Liver (tissue), 9 donors: Measurements from ENCODE around the gene BSDC1. TPM values are rescaled to one million over a fixed set of nuclear protein-coding genes. Genes with fewer than 3 reads are reported as not detected.

ENCODE experiments used
- DNase-seq: peaks from one replicate; pipeline ENCODE4 v3.0.0-alpha.2; 2017; ENCODE audit warnings: low spot score
- H3K27ac ChIP-seq, 2 donors: one replicate each; pipeline ENCODE4 v1.7.0; 2013; ENCODE audit warnings: inconsistent platforms in 2 of 2, low read length in 2 of 2, control low read depth in 1 of 2, low read depth in 1 of 2, mild to moderate bottlenecking in 1 of 2
- H3K27me3 ChIP-seq, 4 donors: one replicate each; pipeline versions ENCODE4 v1.6.1 to v1.7.0; 2013; ENCODE audit warnings: low read length in 3 of 4, inconsistent platforms in 1 of 4, mild to moderate bottlenecking in 1 of 4, moderate library complexity in 1 of 4; ENCODE audit not compliant: control insufficient read depth in 4 of 4, insufficient read depth in 4 of 4
- H3K36me3 ChIP-seq, 4 donors: one replicate each; pipeline versions ENCODE4 v1.6.1 to v1.7.0; 2013; ENCODE audit warnings: low read length in 3 of 4, mild to moderate bottlenecking in 3 of 4, low read depth in 1 of 4, moderate library complexity in 1 of 4; ENCODE audit not compliant: control insufficient read depth in 4 of 4, insufficient read depth in 3 of 4
- H3K4me1 ChIP-seq, 4 donors: one replicate each; pipeline versions ENCODE4 v1.6.1 to v1.7.0; 2013; ENCODE audit warnings: low read length in 3 of 4, mild to moderate bottlenecking in 3 of 4, moderate library complexity in 1 of 4; ENCODE audit not compliant: control insufficient read depth in 4 of 4, insufficient read depth in 4 of 4
- H3K4me3 ChIP-seq, 3 donors: one replicate each; pipeline versions ENCODE4 v1.6.1 to v1.7.0; 2013; ENCODE audit warnings: low read length in 3 of 3, control low read depth in 1 of 3, low read depth in 1 of 3, mild to moderate bottlenecking in 1 of 3
- H3K9ac ChIP-seq, 2 donors: one replicate each; pipeline ENCODE4 v1.7.0; 2013; ENCODE audit warnings: low read length in 2 of 2, mild to moderate bottlenecking in 2 of 2, moderate library complexity in 2 of 2, control low read depth in 1 of 2, low read depth in 1 of 2
- H3K9me3 ChIP-seq, 4 donors: one replicate each; pipeline versions ENCODE4 v1.6.1 to v1.7.0; 2013; ENCODE audit warnings: low read length in 3 of 4; ENCODE audit not compliant: control insufficient read depth in 4 of 4
- EGR1 ChIP-seq, 2 donors: IDR thresholded peaks; 2 replicates each; pipeline ENCODE4 v1.6.1; 2016 to 2018; ENCODE audit warnings: antibody characterized with exemption in 2 of 2, low read depth in 2 of 2
- FOXA1 ChIP-seq: IDR thresholded peaks from 2 replicates; pipeline ENCODE4 v1.6.1; 2016; ENCODE audit warnings: antibody characterized with exemption
- GABPA ChIP-seq, 2 donors: IDR thresholded peaks in 1 of 2; conservative IDR thresholded peaks in 1 of 2; 2 replicates each; pipeline ENCODE4 v1.6.1; 2016; ENCODE audit warnings: antibody characterized with exemption in 2 of 2, mild to moderate bottlenecking in 1 of 2, moderate library complexity in 1 of 2
- HNF4G ChIP-seq: IDR thresholded peaks from 2 replicates; pipeline ENCODE4 v1.6.1; 2016; ENCODE audit warnings: antibody characterized with exemption
- RAD21 ChIP-seq, 2 donors: IDR thresholded peaks; 2 replicates each; pipeline ENCODE4 v1.6.1; 2016; ENCODE audit warnings: antibody characterized with exemption in 2 of 2, mild to moderate bottlenecking in 2 of 2
- RXRA ChIP-seq, 2 donors: IDR thresholded peaks; 2 replicates each; pipeline ENCODE4 v1.6.1; 2017 to 2018; ENCODE audit warnings: antibody characterized with exemption in 2 of 2, mild to moderate bottlenecking in 1 of 2
- SP1 ChIP-seq: IDR thresholded peaks from 2 replicates; pipeline ENCODE4 v1.6.1; 2018; ENCODE audit warnings: antibody characterized with exemption, mild to moderate bottlenecking
- TAF1 ChIP-seq: conservative IDR thresholded peaks from 2 replicates; pipeline ENCODE4 v1.6.1; 2016; ENCODE audit warnings: antibody characterized with exemption, mild to moderate bottlenecking
- WGBS: extraction: QIAGEN DNeasy Blood & Tissue Kit; methylation state at CpG from one replicate; pipeline ENCODE4 v1.1.7; 2013; 5-methylcytosine and 5-hydroxymethylcytosine counted together
- polyA plus RNA-seq, 2 donors: library from polyadenylated mRNA; stranded (reverse) in 1 of 2; unstranded in 1 of 2; fragments of 200-250 nt in 1 of 2; fragments of >200 nt in 1 of 2; fragmentation: Nextera tagmentation in 1 of 2; extraction: Ambion mirVana in 1 of 2; gene quantifications; one replicate each; pipeline versions ENCODE4 v1.2.1 to v1.2.3, GENCODE V29; 2013 to 2015
- total RNA-seq, 2 donors: library from RNA; depleted of rRNA; stranded (reverse); fragments of >200 nt; gene quantifications; one replicate each; pipeline ENCODE4 v1.2.3, GENCODE V29; 2014
- TF ChIP-seq, protein P1 (sequence below): IDR thresholded peaks from 2 replicates; pipeline ENCODE4 v1.6.1; 2016; ENCODE audit warnings: antibody characterized with exemption, mild to moderate bottlenecking
- TF ChIP-seq, protein P2 (sequence below): IDR thresholded peaks from 2 replicates; pipeline ENCODE4 v1.6.1; 2016; ENCODE audit warnings: antibody characterized with exemption
- TF ChIP-seq, protein P3 (sequence below): IDR thresholded peaks from 2 replicates; pipeline ENCODE4 v1.6.1; 2016; ENCODE audit warnings: antibody characterized with exemption
- TF ChIP-seq, protein P4 (sequence below): fragments of 150-350 bp; IDR thresholded peaks from 2 replicates; pipeline ENCODE4 v1.5.1; 2017; ENCODE audit warnings: improper control_type of control experiment, low read depth, low read length; ENCODE audit not compliant: missing input control
- donor health status: healthy.
- donor health status: healthy.
- donor health status: healthy.
- donor health status: healthy.
- donor health status: healthy.

Gene BSDC1
- total and polyA plus RNA-seq, 4 donors: 40.0 to 65.9 (median 52.0) TPM

DNA sequence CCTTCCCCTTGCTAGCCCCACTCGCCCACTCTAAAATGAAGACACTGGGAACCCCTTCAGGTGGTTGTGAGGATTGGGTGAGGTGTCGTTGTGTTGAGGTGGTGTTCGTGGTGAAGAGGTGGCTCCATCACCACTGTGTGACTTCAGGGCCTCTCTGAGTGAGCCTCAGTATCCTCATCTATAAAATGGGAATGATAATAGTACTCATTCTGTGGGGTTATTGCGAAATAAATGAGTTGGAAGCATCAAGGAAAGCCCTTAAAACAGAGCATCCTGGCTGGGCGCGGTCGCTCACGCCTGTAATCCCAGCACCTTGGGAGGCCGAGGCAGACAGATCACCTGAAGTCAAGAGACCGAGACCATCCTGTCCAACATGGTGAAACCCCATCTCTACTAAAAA, 51.5 kb downstream of the BSDC1 start (continued):
- TF ChIP-seq, protein P1, sequence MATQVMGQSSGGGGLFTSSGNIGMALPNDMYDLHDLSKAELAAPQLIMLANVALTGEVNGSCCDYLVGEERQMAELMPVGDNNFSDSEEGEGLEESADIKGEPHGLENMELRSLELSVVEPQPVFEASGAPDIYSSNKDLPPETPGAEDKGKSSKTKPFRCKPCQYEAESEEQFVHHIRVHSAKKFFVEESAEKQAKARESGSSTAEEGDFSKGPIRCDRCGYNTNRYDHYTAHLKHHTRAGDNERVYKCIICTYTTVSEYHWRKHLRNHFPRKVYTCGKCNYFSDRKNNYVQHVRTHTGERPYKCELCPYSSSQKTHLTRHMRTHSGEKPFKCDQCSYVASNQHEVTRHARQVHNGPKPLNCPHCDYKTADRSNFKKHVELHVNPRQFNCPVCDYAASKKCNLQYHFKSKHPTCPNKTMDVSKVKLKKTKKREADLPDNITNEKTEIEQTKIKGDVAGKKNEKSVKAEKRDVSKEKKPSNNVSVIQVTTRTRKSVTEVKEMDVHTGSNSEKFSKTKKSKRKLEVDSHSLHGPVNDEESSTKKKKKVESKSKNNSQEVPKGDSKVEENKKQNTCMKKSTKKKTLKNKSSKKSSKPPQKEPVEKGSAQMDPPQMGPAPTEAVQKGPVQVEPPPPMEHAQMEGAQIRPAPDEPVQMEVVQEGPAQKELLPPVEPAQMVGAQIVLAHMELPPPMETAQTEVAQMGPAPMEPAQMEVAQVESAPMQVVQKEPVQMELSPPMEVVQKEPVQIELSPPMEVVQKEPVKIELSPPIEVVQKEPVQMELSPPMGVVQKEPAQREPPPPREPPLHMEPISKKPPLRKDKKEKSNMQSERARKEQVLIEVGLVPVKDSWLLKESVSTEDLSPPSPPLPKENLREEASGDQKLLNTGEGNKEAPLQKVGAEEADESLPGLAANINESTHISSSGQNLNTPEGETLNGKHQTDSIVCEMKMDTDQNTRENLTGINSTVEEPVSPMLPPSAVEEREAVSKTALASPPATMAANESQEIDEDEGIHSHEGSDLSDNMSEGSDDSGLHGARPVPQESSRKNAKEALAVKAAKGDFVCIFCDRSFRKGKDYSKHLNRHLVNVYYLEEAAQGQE: no peak
- no peak for TF ChIP-seq HNF4G
- TF ChIP-seq SP1: no peak
- TF ChIP-seq, protein P2, sequence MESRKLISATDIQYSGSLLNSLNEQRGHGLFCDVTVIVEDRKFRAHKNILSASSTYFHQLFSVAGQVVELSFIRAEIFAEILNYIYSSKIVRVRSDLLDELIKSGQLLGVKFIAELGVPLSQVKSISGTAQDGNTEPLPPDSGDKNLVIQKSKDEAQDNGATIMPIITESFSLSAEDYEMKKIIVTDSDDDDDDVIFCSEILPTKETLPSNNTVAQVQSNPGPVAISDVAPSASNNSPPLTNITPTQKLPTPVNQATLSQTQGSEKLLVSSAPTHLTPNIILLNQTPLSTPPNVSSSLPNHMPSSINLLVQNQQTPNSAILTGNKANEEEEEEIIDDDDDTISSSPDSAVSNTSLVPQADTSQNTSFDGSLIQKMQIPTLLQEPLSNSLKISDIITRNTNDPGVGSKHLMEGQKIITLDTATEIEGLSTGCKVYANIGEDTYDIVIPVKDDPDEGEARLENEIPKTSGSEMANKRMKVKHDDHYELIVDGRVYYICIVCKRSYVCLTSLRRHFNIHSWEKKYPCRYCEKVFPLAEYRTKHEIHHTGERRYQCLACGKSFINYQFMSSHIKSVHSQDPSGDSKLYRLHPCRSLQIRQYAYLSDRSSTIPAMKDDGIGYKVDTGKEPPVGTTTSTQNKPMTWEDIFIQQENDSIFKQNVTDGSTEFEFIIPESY: no peak
- TF ChIP-seq RXRA (IDR thresholded peaks at IDR 0.05): no peak

DNA sequence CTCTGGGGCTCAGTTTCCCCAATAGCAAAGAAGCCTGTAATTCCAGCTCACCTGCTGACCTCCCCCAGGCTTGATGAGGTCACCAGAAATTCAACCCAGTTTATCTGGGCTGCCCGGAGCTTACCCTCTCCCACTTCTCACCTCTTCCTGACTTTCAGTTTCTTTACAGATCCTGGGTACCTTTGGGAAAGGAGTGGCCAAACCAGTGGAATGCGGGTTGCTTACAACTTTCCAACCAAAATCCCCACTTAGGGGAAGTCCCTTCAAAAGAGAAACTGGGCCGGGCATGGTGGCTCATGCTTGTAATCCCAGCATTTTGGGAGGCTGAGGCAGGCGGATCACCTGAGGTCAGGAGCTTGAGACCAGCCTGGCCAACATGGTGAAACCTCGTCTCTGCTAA, 52.3 kb downstream of the BSDC1 start:
- DNase-seq: no peak
- WGBS: 63% methylated on average over 5 of the region's 5 CpGs
- H3K27me3 ChIP-seq: no peaks in the 10 kb centered on the region
- no peak overlapping the region for H3K9ac ChIP-seq
- no peaks in the 10 kb centered on the region for H3K36me3 ChIP-seq
- H3K4me3 ChIP-seq: no peak overlapping the region
- H3K9me3 ChIP-seq: no peaks in the 10 kb centered on the region
- TF ChIP-seq RAD21 (IDR thresholded peaks at IDR 0.05) (no peak), EGR1 (IDR thresholded peaks at IDR 0.05; ENCODE audit: low read depth in 2 of 2) (no peak), FOXA1 (no peak), TAF1 (no peak), GABPA (IDR thresholded peaks at IDR 0.05 in 1 of 2, conservative IDR thresholded peaks at IDR 0.05 in 1 of 2) (no peak), HNF4G (no peak), SP1 (no peak)
- TF ChIP-seq, protein P3, sequence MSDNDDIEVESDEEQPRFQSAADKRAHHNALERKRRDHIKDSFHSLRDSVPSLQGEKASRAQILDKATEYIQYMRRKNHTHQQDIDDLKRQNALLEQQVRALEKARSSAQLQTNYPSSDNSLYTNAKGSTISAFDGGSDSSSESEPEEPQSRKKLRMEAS: no peak
- TF ChIP-seq, protein P4, sequence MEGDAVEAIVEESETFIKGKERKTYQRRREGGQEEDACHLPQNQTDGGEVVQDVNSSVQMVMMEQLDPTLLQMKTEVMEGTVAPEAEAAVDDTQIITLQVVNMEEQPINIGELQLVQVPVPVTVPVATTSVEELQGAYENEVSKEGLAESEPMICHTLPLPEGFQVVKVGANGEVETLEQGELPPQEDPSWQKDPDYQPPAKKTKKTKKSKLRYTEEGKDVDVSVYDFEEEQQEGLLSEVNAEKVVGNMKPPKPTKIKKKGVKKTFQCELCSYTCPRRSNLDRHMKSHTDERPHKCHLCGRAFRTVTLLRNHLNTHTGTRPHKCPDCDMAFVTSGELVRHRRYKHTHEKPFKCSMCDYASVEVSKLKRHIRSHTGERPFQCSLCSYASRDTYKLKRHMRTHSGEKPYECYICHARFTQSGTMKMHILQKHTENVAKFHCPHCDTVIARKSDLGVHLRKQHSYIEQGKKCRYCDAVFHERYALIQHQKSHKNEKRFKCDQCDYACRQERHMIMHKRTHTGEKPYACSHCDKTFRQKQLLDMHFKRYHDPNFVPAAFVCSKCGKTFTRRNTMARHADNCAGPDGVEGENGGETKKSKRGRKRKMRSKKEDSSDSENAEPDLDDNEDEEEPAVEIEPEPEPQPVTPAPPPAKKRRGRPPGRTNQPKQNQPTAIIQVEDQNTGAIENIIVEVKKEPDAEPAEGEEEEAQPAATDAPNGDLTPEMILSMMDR: no peak
- TF ChIP-seq, protein P1: no peak
- H3K4me1 ChIP-seq: peaks cover 0 to 5% (median 2%) of the 10 kb centered on the region in 4 donors
- no peak overlapping the region for H3K27ac ChIP-seq
